Osteoblast (primary cell): ENCODE results near the gene SKAP1. TPM values are rescaled to one million over a fixed set of nuclear protein-coding genes. Genes with fewer than 3 reads are reported as not detected.

Source experiments
- DNase-seq: peaks from one replicate; pipeline ENCODE4 v3.0.0; 2011; ENCODE audit warnings: low spot score, mixed read lengths; ENCODE audit not compliant: insufficient read length; ENCODE audit errors: missing footprints
- H2AFZ ChIP-seq: 2 replicates; pipeline ENCODE4 v1.6.0; 2011; ENCODE audit warnings: mild to moderate bottlenecking, low read length
- H3K27ac ChIP-seq: 2 replicates; pipeline ENCODE4 v1.5.1; 2011; ENCODE audit warnings: mild to moderate bottlenecking, low read depth, low read length, moderate library complexity
- H3K27me3 ChIP-seq: 2 replicates; pipeline ENCODE4 v1.6.0; 2012; ENCODE audit warnings: mild to moderate bottlenecking, control low read depth, inconsistent platforms, low read length, moderate library complexity; ENCODE audit not compliant: insufficient read depth
- H3K36me3 ChIP-seq: 2 replicates; pipeline ENCODE4 v1.5.1; 2011; ENCODE audit warnings: mild to moderate bottlenecking, low read length, control low read depth, moderate library complexity; ENCODE audit not compliant: insufficient read depth
- H3K4me1 ChIP-seq: 2 replicates; pipeline ENCODE4 v1.5.1; 2011; ENCODE audit warnings: mild to moderate bottlenecking, low read length, control low read depth, moderate library complexity; ENCODE audit not compliant: insufficient read depth
- H3K4me2 ChIP-seq: 2 replicates; pipeline ENCODE4 v1.6.0; 2011; ENCODE audit warnings: mild to moderate bottlenecking, low read length; ENCODE audit not compliant: insufficient read depth
- H3K4me3 ChIP-seq: fragments of 200-600 bp; sonication (generic); 3 replicates; pipeline ENCODE4 v1.5.1; 2012; ENCODE audit warnings: mild to moderate bottlenecking, low read length, inconsistent platforms; ENCODE audit not compliant: insufficient read depth
- H3K79me2 ChIP-seq: 2 replicates; pipeline ENCODE4 v1.6.0; 2012; ENCODE audit warnings: mild to moderate bottlenecking, low read length, control low read depth, inconsistent platforms; ENCODE audit not compliant: insufficient read depth
- H3K9me3 ChIP-seq: 2 replicates; pipeline ENCODE4 v1.5.1; 2011; ENCODE audit warnings: low read depth, low read length, control low read depth
- H4K20me1 ChIP-seq: 2 replicates; pipeline ENCODE4 v1.6.0; 2012; ENCODE audit warnings: mild to moderate bottlenecking, low read length, control low read depth; ENCODE audit not compliant: insufficient read depth
- total RNA-seq: library from RNA; depleted of rRNA; stranded (reverse); fragments of >200 nt; gene quantifications from 2 replicates; pipeline ENCODE4 v1.2.3, GENCODE V29; 2012
- TF ChIP-seq, protein P1 (sequence below): IDR thresholded peaks from 2 replicates; pipeline ENCODE4 v1.5.1; 2011; ENCODE audit warnings: mild to moderate bottlenecking, low read depth, low read length, moderate library complexity; ENCODE audit errors: extremely low read depth

SKAP1 gene
- total RNA-seq, 1 donor: not detected

GRCh38 chr17:48336986-48337385 lies 93.0 kb downstream of the SKAP1 start:
- Histone ChIP-seq H2AFZ (no peak overlapping the region), H3K4me2 (no peak overlapping the region), H3K4me3 (no peak overlapping the region), H4K20me1 (no peaks in the 10 kb centered on the region), H3K79me2 (no peaks in the 10 kb centered on the region), H3K4me1 (no peaks in the 10 kb centered on the region), H3K27ac (no peak overlapping the region), H3K9me3 (no peaks in the 10 kb centered on the region), H3K27me3 (peaks cover 72% of the 10 kb centered on the region), H3K36me3 (no peaks in the 10 kb centered on the region)
- TF ChIP-seq, protein P1, sequence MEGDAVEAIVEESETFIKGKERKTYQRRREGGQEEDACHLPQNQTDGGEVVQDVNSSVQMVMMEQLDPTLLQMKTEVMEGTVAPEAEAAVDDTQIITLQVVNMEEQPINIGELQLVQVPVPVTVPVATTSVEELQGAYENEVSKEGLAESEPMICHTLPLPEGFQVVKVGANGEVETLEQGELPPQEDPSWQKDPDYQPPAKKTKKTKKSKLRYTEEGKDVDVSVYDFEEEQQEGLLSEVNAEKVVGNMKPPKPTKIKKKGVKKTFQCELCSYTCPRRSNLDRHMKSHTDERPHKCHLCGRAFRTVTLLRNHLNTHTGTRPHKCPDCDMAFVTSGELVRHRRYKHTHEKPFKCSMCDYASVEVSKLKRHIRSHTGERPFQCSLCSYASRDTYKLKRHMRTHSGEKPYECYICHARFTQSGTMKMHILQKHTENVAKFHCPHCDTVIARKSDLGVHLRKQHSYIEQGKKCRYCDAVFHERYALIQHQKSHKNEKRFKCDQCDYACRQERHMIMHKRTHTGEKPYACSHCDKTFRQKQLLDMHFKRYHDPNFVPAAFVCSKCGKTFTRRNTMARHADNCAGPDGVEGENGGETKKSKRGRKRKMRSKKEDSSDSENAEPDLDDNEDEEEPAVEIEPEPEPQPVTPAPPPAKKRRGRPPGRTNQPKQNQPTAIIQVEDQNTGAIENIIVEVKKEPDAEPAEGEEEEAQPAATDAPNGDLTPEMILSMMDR: no peak
- no peak for DNase-seq

DNA sequence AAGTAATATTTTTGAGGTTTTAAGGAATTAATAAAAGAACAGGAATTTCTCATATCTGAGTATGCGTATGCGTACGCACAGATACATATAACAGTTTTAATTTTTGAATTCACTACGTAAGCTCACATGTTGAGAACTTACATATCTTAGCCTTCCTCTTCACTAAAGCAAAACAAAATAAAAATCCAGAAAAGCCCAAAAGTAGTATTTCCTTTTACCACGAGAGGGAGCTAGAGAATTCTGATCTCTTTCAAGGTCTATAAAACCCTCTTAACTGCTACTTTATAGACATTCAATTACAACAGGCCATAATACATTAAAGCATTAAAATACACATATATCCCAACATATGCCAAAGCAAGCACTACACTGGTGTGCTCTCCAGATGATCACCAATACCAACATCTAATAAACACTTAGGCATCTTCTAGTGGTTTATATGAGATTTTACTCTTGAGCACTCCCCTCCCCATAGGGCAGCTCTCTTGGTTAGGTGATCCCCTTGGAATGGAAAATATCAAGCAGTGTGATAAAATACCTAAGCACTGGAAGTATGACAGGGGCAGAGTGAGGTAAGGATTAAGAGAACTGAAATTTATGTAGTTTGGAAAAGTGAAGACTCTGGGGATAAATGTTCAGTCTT lies 94.0 kb downstream of the SKAP1 start:
- Histone ChIP-seq H3K27ac (no peak overlapping the region), H3K27me3 (peaks cover 75% of the 10 kb centered on the region), H4K20me1 (no peaks in the 10 kb centered on the region), H3K4me1 (no peaks in the 10 kb centered on the region), H2AFZ (no peak overlapping the region), H3K9me3 (no peaks in the 10 kb centered on the region), H3K79me2 (no peaks in the 10 kb centered on the region), H3K4me3 (no peak overlapping the region), H3K4me2 (no peak overlapping the region), H3K36me3 (no peaks in the 10 kb centered on the region)
- DNase-seq: no peak
- TF ChIP-seq, protein P1: peak; percentile 74

DNA sequence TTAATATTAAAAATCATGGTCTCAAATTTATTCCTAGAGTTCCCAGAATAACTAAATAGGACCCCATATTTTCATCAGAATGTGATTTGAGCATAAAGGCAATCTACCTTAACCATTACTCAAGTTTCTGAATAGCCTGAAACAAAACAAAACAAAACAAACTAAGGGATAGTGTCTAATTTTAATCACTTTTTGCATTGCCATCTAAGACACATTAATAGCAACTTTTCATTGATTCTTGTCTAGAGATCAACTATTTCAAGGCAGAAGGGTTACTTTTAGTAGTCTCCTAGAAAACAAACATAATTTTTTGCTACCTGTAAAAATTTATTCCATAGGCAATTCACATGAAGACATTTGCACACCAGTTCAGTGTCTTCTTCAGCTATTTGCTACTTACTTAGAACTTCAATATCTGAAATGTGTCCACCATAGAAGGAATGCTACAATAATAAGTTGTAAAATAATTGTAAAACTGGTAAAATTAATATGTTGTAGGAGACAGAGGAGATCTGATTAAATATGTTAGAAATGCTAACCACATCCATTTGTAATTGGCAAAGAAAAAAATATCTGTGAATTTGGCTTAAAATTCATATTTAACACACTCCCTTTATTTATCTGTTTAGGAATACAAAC lies 94.7 kb downstream of the SKAP1 start:
- H2AFZ ChIP-seq: no peak overlapping the region
- no peak overlapping the region for H3K27ac ChIP-seq
- no peak overlapping the region for H3K4me3 ChIP-seq
- TF ChIP-seq, protein P1: no peak
- H3K4me1 ChIP-seq: no peaks in the 10 kb centered on the region
- no peak overlapping the region for H3K4me2 ChIP-seq
- no peak for DNase-seq
- no peaks in the 10 kb centered on the region for H4K20me1 ChIP-seq
- no peaks in the 10 kb centered on the region for H3K9me3 ChIP-seq
- H3K36me3 ChIP-seq: no peaks in the 10 kb centered on the region
- no peaks in the 10 kb centered on the region for H3K79me2 ChIP-seq
- peaks cover 75% of the 10 kb centered on the region for H3K27me3 ChIP-seq

DNA sequence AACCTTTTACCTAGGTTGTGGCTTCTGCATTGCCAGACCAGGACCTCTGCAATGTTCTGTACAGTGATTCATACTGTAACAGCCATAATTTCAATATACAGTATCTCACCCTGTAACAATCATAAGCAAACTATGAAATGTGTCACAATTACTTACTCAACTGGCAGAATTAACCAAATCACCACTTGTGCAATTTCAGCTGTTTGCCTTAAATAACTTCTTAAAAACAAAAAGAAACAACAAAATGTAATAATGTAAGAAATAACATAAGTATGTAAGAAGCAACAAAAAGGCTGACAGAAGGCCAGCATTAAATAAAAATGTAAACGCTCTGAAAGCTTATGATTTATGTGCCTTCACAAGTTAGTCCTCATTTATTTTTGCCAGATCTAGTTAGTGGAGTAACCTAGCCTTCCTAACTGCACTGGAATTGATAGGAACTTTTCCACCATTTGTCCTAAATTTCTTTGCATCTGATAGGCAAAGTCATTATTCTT lies 96.9 kb downstream of the SKAP1 start:
- H4K20me1 ChIP-seq: no peaks in the 10 kb centered on the region
- TF ChIP-seq, protein P1: no peak
- no peaks in the 10 kb centered on the region for H3K36me3 ChIP-seq
- H3K4me1 ChIP-seq: no peaks in the 10 kb centered on the region
- H2AFZ ChIP-seq: no peak overlapping the region
- H3K4me3 ChIP-seq: no peak overlapping the region
- DNase-seq: no peak
- peaks cover 75% of the 10 kb centered on the region for H3K27me3 ChIP-seq
- no peaks in the 10 kb centered on the region for H3K9me3 ChIP-seq
- no peaks in the 10 kb centered on the region for H3K79me2 ChIP-seq
- H3K27ac ChIP-seq: no peak overlapping the region
- no peak overlapping the region for H3K4me2 ChIP-seq
